ENCODE data around the gene TEP1. TPM values are rescaled to one million over a fixed set of nuclear protein-coding genes. Genes with fewer than 3 reads are reported as not detected.

Gene TEP1
- total and polyA plus RNA-seq, 2 of the 8 experiments (the other 6 are each of a cell fraction or from before 2014, with no cell fraction given), result 6.9 to 10.7 TPM

DNA sequence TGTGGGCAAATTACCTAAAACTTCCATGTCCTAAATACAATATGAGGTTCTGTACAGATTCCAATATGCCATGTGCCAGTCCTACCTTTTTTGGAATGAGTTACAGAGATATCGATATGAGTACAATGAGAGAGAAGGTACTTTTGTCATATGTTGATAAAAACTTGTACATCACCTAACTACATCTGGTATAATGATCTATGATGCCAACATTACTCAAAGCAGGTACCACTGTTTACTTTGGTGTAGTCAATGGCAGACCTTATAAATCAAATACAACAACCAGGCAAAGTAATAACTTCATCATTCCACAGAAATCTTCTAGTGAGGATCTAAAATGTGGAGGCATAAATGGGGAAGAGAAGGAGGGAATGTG, 12.7 kb downstream of the TEP1 start (continued):
- TF ChIP-seq, protein P1, sequence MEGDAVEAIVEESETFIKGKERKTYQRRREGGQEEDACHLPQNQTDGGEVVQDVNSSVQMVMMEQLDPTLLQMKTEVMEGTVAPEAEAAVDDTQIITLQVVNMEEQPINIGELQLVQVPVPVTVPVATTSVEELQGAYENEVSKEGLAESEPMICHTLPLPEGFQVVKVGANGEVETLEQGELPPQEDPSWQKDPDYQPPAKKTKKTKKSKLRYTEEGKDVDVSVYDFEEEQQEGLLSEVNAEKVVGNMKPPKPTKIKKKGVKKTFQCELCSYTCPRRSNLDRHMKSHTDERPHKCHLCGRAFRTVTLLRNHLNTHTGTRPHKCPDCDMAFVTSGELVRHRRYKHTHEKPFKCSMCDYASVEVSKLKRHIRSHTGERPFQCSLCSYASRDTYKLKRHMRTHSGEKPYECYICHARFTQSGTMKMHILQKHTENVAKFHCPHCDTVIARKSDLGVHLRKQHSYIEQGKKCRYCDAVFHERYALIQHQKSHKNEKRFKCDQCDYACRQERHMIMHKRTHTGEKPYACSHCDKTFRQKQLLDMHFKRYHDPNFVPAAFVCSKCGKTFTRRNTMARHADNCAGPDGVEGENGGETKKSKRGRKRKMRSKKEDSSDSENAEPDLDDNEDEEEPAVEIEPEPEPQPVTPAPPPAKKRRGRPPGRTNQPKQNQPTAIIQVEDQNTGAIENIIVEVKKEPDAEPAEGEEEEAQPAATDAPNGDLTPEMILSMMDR (IDR thresholded peaks at IDR 0.05; ENCODE audit: control extremely low read depth in 1 of 3, insufficient read depth in 1 of 3, low read depth in 1 of 3, low read length in 3 of 3), result no peak
- TF ChIP-seq RNF2 (IDR thresholded peaks at IDR 0.05; ENCODE audit: borderline replicate concordance, low read depth, low read length, missing control alignments, poor library complexity, severe bottlenecking) (no peak), YY1 (IDR thresholded peaks at IDR 0.05; ENCODE audit: low read depth, low read length) (no peak), RFX5 (IDR thresholded peaks at IDR 0.05; ENCODE audit: borderline replicate concordance, low read depth, low read length) (no peak), SRF (IDR thresholded peaks at IDR 0.05; ENCODE audit: low read depth, low read length) (no peak), FOSL1 (IDR thresholded peaks at IDR 0.05; ENCODE audit: insufficient read depth, low read depth, low read length) (no peak)
